Measurements from ENCODE around the gene CIC. TPM values are rescaled to one million over a fixed set of nuclear protein-coding genes. Genes with fewer than 3 reads are reported as not detected.

CIC gene
- total and polyA plus RNA-seq, 2 of the 13 experiments (the other 11 are each of a cell fraction or from before 2014, with no cell fraction given) = 5.9 to 8.0 TPM

- TF ChIP-seq ZNF318 (CRISPR knock-in tag; IDR thresholded peaks at IDR 0.05) (peak; percentile 23; the same call in 1 of the 2 replicates), ZNF329 (CRISPR knock-in tag; IDR thresholded peaks at IDR 0.05; ENCODE audit: low read depth) (peak; percentile 32; the same call in 1 of the 2 replicates), AFF4 (CRISPR knock-in tag; IDR thresholded peaks at IDR 0.05) (no peak), HBP1 (CRISPR knock-in tag; IDR thresholded peaks at IDR 0.05; ENCODE audit: low read depth) (no peak), EED (CRISPR knock-in tag; IDR thresholded peaks at IDR 0.05) (no peak), KLF12 (CRISPR knock-in tag; IDR thresholded peaks at IDR 0.05; ENCODE audit: borderline replicate concordance) (0 out of 2 replicates have a peak, but pooled peaks have one; percentile 9), HES4 (CRISPR knock-in tag; IDR thresholded peaks at IDR 0.05; ENCODE audit: borderline replicate concordance) (0 out of 2 replicates have a peak, but pooled peaks have one; percentile 81), TRAFD1 (CRISPR knock-in tag; IDR thresholded peaks at IDR 0.05; ENCODE audit: borderline replicate concordance) (no peak), PITX1 (CRISPR knock-in tag; IDR thresholded peaks at IDR 0.05) (no peak), SIN3A (IDR thresholded peaks at IDR 0.05; ENCODE audit: borderline replicate concordance, low read depth, low read length) (peak; percentile 81; the same call in 1 of the 2 replicates)
Measured at GRCh38 chr19:42254850-42255765, 13.9 kb upstream of the CIC start, which contains the start of gene ERF (continued).
